ELF-1 (cell line): Measurements from ENCODE around the gene IMP3.
"Not testable (repeated sequence)": the region's sequence is repeated elsewhere in the genome, so short reads cannot be mapped to it uniquely, and the experiment has no call there.

Experiments used
- DNase-seq: peaks from one replicate; pipeline ENCODE4 v3.0.0-alpha.2; 2016; ENCODE audit warnings: low read depth, low spot score

The IMP3 gene

GRCh38 chr15:75650908-75651809 lies 11.1 kb upstream of the IMP3 start:
- DNase-seq, result no peak

GRCh38 chr15:75649848-75650247 lies 9.8 kb upstream of the IMP3 start:
- DNase-seq, result no peak

GRCh38 chr15:75649045-75649761 lies 9.2 kb upstream of the IMP3 start:
- DNase-seq, result no peak

GRCh38 chr15:75648156-75649000 lies 8.4 kb upstream of the IMP3 start:
- no peak for DNase-seq

GRCh38 chr15:75647370-75648155 lies 7.5 kb upstream of the IMP3 start, which contains the start of gene SNX33:
Gene SNX33, plus strand, starts transcription at chr15:75647912. Its CDS starts 1,191 bp downstream, at chr15:75649103.
- DNase-seq, result peak; percentile 88

GRCh38 chr15:75646944-75647364 lies 6.9 kb upstream of the IMP3 start:
- peak; percentile 40 for DNase-seq

GRCh38 chr15:75646112-75646943 lies 6.3 kb upstream of the IMP3 start:
- no peak for DNase-seq

GRCh38 chr15:75644376-75644775 lies 4.4 kb upstream of the IMP3 start:
- DNase-seq, result no peak

GRCh38 chr15:75641603-75642002 lies 1.6 kb upstream of the IMP3 start:
- no peak for DNase-seq

GRCh38 chr15:75641179-75641503 lies 1.1 kb upstream of the IMP3 start:
- DNase-seq, result no peak

- no peak for DNase-seq
These were observed 607 bp upstream of the IMP3 start for GRCh38 chr15:75640483-75641178.

- no peak for DNase-seq
These were observed 774 bp downstream of the IMP3 start for GRCh38 chr15:75639191-75639708.

- no peak for DNase-seq
These were observed 2.6 kb downstream of the IMP3 start for GRCh38 chr15:75637245-75638009.

GRCh38 chr15:75636026-75636425 lies 4.0 kb downstream of the IMP3 start:
- no peak for DNase-seq

- not testable (repeated sequence) for DNase-seq
These were observed 6.1 kb downstream of the IMP3 start for GRCh38 chr15:75633922-75634321.

GRCh38 chr15:75631935-75632334 lies 8.1 kb downstream of the IMP3 start:
- DNase-seq, result no peak

- peak; percentile 97 for DNase-seq
These were observed 14.3 kb downstream of the IMP3 start, which contains the start of gene SNUPN for GRCh38 chr15:75625542-75626347. Gene SNUPN, minus strand, starts transcription at chr15:75625725. Its CDS starts 4,674 bp downstream, at chr15:75621051.

GRCh38 chr15:75622505-75622904 lies 17.5 kb downstream of the IMP3 start:
- DNase-seq, result no peak
